Caco-2 (cell line): ENCODE measurements around the gene PLA2G4B. TPM values are rescaled to one million over a fixed set of nuclear protein-coding genes. Genes with fewer than 3 reads are reported as not detected.

ENCODE experiments used
- BruUV-seq: library from RNA; stranded (reverse); fragments of 400-500 nt; replicated peaks from 2 replicates; lab custom pipeline; 2021; lab: Mats Ljungman, UMichigan
- CTCF ChIA-PET: fragments of 300-600 bp; sonication (Branson Sonifier 250); formaldehyde crosslinking; loops from one replicate; lab custom pipeline; 2022; ENCODE audit warnings: antibody characterized with exemption; lab: Charles Lee
- POLR2A ChIA-PET: fragments of 300-600 bp; sonication (Branson Sonifier 250); formaldehyde crosslinking; loops from one replicate; lab custom pipeline; 2022; ENCODE audit warnings: antibody characterized with exemption; lab: Charles Lee
- DNase-seq, 2 experiments: peaks; one replicate each; pipeline versions ENCODE4 v3.0.0 to v3.0.0-alpha.2; 2020 to 2022
- H3K27me3 ChIP-seq: replicated peaks from 2 replicates; pipeline ENCODE4 v1.6.0; 2011; ENCODE audit warnings: low read length; ENCODE audit not compliant: control insufficient read depth, insufficient read depth
- H3K36me3 ChIP-seq: 2 replicates; pipeline ENCODE4 v1.5.1; 2011; ENCODE audit warnings: low read length; ENCODE audit not compliant: control insufficient read depth, insufficient read depth
- H3K4me1 ChIP-seq: fragments of 250-450 bp; sonication (Bioruptor Pico); 2 replicates; pipeline ENCODE4 v1.5.1; 2020; ENCODE audit warnings: mild to moderate bottlenecking
- H3K4me3 ChIP-seq: 2 replicates; pipeline ENCODE4 v1.5.1; 2011; ENCODE audit warnings: low read depth, mild to moderate bottlenecking, control low read depth, low read length
- H3K9me3 ChIP-seq: fragments of 250-450 bp; sonication (Bioruptor Pico); 2 replicates; pipeline ENCODE4 v1.5.1; 2020; ENCODE audit warnings: mild to moderate bottlenecking, moderate library complexity
- H3K27ac Mint-ChIP-seq: one replicate; pipeline ENCODE4 v1.8.0; 2022; ENCODE audit warnings: mixed read lengths; ENCODE audit not compliant: unreplicated experiment
- H3K27me3 Mint-ChIP-seq: one replicate; pipeline ENCODE4 v1.8.0; 2022; ENCODE audit warnings: mixed read lengths; ENCODE audit not compliant: insufficient read depth, unreplicated experiment
- H3K36me3 Mint-ChIP-seq: one replicate; pipeline ENCODE4 v1.8.0; 2022; ENCODE audit warnings: mild to moderate bottlenecking, mixed read lengths; ENCODE audit not compliant: insufficient read depth, unreplicated experiment
- H3K4me1 Mint-ChIP-seq: one replicate; pipeline ENCODE4 v1.8.0; 2022; ENCODE audit warnings: low read depth, mixed read lengths; ENCODE audit not compliant: unreplicated experiment
- H3K4me3 Mint-ChIP-seq: one replicate; pipeline ENCODE4 v1.8.0; 2022; ENCODE audit warnings: mild to moderate bottlenecking, moderate library complexity, mixed read lengths; ENCODE audit not compliant: unreplicated experiment
- H3K9me3 Mint-ChIP-seq: one replicate; pipeline ENCODE4 v1.8.0; 2022; ENCODE audit warnings: mixed read lengths; ENCODE audit not compliant: unreplicated experiment
- CTCF ChIP-seq, 2 experiments: fragments of 200-600 bp in 1 of 2; IDR thresholded peaks; 1 replicate in 1 of 2; 2 replicates in 1 of 2; pipeline versions ENCODE4 v1.5.1 to v1.8.0; 2011 to 2022; ENCODE audit warnings: antibody characterized with exemption in 1 of 2, control low read depth in 1 of 2, inconsistent platforms in 1 of 2, low read depth in 1 of 2, low read length in 1 of 2, mild to moderate bottlenecking in 1 of 2, moderate library complexity in 1 of 2; ENCODE audit not compliant: insufficient read depth in 1 of 2, severe bottlenecking in 1 of 2, unreplicated experiment in 1 of 2
- intact Hi-C: fragments of 100-400 bp; cut with micrococcal nuclease; formaldehyde crosslinking; loops from one replicate; pipeline ENCODE4 v1.10.0; 2022; ENCODE audit not compliant: unreplicated experiment
- total RNA-seq: library from RNA; stranded (reverse); gene quantifications from 2 replicates; pipeline ENCODE4 v1.2.3, GENCODE V29; 2022

PLA2G4B gene
- total RNA-seq, 1 experiment from 2014 or later, result 6.0 TPM

GRCh38 chr15:41819455-41820050 lies 19.1 kb upstream of the PLA2G4B start:
- Histone ChIP-seq H3K4me1 (no peaks in the 10 kb centered on the region), H3K9me3 (no peaks in the 10 kb centered on the region), H3K36me3 (no peaks in the 10 kb centered on the region; the same call in none of the 2 replicates), H3K27me3 (no peaks in the 10 kb centered on the region), H3K4me3 (no peak overlapping the region)
- DNase-seq, result no peak
- Mint-ChIP-seq H3K36me3 (peaks cover 15% of the 10 kb centered on the region), H3K9me3 (no peaks in the 10 kb centered on the region), H3K4me3 (no peak overlapping the region), H3K4me1 (no peaks in the 10 kb centered on the region), H3K27me3 (no peaks in the 10 kb centered on the region), H3K27ac (no peak overlapping the region)
- CTCF ChIA-PET, result interaction anchor here (0.7 kb wide), 2 partner anchors 190 to 588 kb away, joined by 3 to 5 read pairs; no protein-coding TSS in a partner anchor
- intact Hi-C loops, result no loop called here
- no peak for TF ChIP-seq CTCF (IDR thresholded peaks at IDR 0.05; ENCODE audit: insufficient read depth in 1 of 2, low read depth in 1 of 2, low read length in 1 of 2, severe bottlenecking in 1 of 2, unreplicated experiment in 1 of 2)
- POLR2A ChIA-PET, result no interaction called here
- no TSS peak for BruUV-seq

GRCh38 chr15:41820791-41821423 lies 17.7 kb upstream of the PLA2G4B start:
- BruUV-seq, result no TSS peak
- ChIA-PET POLR2A (no interaction called here), CTCF (no interaction called here)
- Histone ChIP-seq H3K4me3 (no peak overlapping the region), H3K4me1 (no peaks in the 10 kb centered on the region), H3K9me3 (no peaks in the 10 kb centered on the region), H3K27me3 (no peaks in the 10 kb centered on the region), H3K36me3 (no peaks in the 10 kb centered on the region; the same call in none of the 2 replicates)
- Mint-ChIP-seq H3K27ac (no peak overlapping the region), H3K27me3 (no peaks in the 10 kb centered on the region), H3K9me3 (no peaks in the 10 kb centered on the region), H3K4me1 (no peaks in the 10 kb centered on the region), H3K4me3 (no peak overlapping the region), H3K36me3 (peaks cover 15% of the 10 kb centered on the region)
- TF ChIP-seq CTCF (IDR thresholded peaks at IDR 0.05; ENCODE audit: insufficient read depth in 1 of 2, low read depth in 1 of 2, low read length in 1 of 2, severe bottlenecking in 1 of 2, unreplicated experiment in 1 of 2), result no peak
- DNase-seq, result no peak
- intact Hi-C loops, result no loop called here

- POLR2A ChIA-PET, result no interaction called here
- H3K36me3 ChIP-seq, result no peaks in the 10 kb centered on the region; the same call in none of the 2 replicates
- H3K9me3 Mint-ChIP-seq, result no peaks in the 10 kb centered on the region
- no peaks in the 10 kb centered on the region for H3K4me1 ChIP-seq
- H3K4me3 ChIP-seq, result no peak overlapping the region
- intact Hi-C loops, result no loop called here
- H3K27me3 Mint-ChIP-seq, result no peaks in the 10 kb centered on the region
- H3K27ac Mint-ChIP-seq, result no peak overlapping the region
- no TSS peak for BruUV-seq
- no peak for DNase-seq
- TF ChIP-seq CTCF (IDR thresholded peaks at IDR 0.05; ENCODE audit: insufficient read depth in 1 of 2, low read depth in 1 of 2, low read length in 1 of 2, severe bottlenecking in 1 of 2, unreplicated experiment in 1 of 2), result no peak
- H3K9me3 ChIP-seq, result no peaks in the 10 kb centered on the region
- H3K4me3 Mint-ChIP-seq, result no peak overlapping the region
- peaks cover 15% of the 10 kb centered on the region for H3K36me3 Mint-ChIP-seq
- CTCF ChIA-PET, result interaction anchor here (0.6 kb wide), 1 partner anchor 120 kb away, joined by 3 read pairs; no protein-coding TSS in a partner anchor
- H3K4me1 Mint-ChIP-seq, result no peaks in the 10 kb centered on the region
- no peaks in the 10 kb centered on the region for H3K27me3 ChIP-seq
Observed at GRCh38 chr15:41821831-41822230, 16.8 kb upstream of the PLA2G4B start.
